ENCODE results near the gene CFAP97D1. TPM values are rescaled to one million over a fixed set of nuclear protein-coding genes. Genes with fewer than 3 reads are reported as not detected.

CFAP97D1 gene
- total and polyA plus RNA-seq, 10 of the 15 experiments (the other 5 are each of a cell fraction or from before 2014, with no cell fraction given) = 0.13 TPM; not detected in 9

GRCh38 chr17:43805117-43805516 is 24.9 kb downstream of the CFAP97D1 start:
- intact Hi-C loops (cut with micrococcal nuclease; ENCODE audit: unreplicated experiment) (no loop called here), in situ Hi-C loops (cut with MboI) (no loop called here)
- no peaks in the 10 kb centered on the region for H3K36me3 ChIP-seq (ENCODE audit: control insufficient read depth in 2 of 2, insufficient read depth in 2 of 2, low read length in 1 of 2)
- no peaks in the 10 kb centered on the region for H3K79me2 ChIP-seq (ENCODE audit: control insufficient read depth, insufficient read depth, low read length)
- BruUV-seq (replicated peaks) = no TSS peak
- ChIA-PET POLR2A (no interaction called here), CTCF (interaction anchor here (0.6 kb wide), 1 partner anchor 37 kb away, joined by 3 read pairs; no protein-coding TSS in a partner anchor), SMC1A (ENCODE audit: uncharacterized antibody, unreplicated experiment) (no interaction called here), RAD21 (ENCODE audit: unreplicated experiment) (no interaction called here)
- H3K27ac ChIP-seq (ENCODE audit: control insufficient read depth, insufficient read depth) = no peak overlapping the region
- FAIRE-seq (no peak), DNase-seq (ENCODE audit: low read depth, low spot score) (no peak), ATAC-seq (no peak)
- no peaks in the 10 kb centered on the region for H4K20me1 ChIP-seq (ENCODE audit: control insufficient read depth, insufficient read depth)
- H3K27me3 ChIP-seq (replicated peaks in 1 of 2; ENCODE audit: control insufficient read depth in 2 of 2, insufficient read depth in 2 of 2, low read length in 1 of 2) = peaks cover 0 to 3% of the 10 kb centered on the region in 2 experiments; a peak in 2 of 4 replicates
- H3K4me2 ChIP-seq (ENCODE audit: control insufficient read depth, insufficient read depth) = no peak overlapping the region
- H2AFZ ChIP-seq (ENCODE audit: control insufficient read depth, low read depth, low read length) = no peak overlapping the region
- H3K4me3 ChIP-seq = no peak overlapping the region
- no peaks in the 10 kb centered on the region; the same call in 2 of the 3 replicates for H3K9me3 ChIP-seq (replicated peaks; ENCODE audit: control insufficient read depth, insufficient read depth, low read length)
- H3K9ac ChIP-seq (ENCODE audit: control insufficient read depth, insufficient read depth, low read length) = no peak overlapping the region
- TF ChIP-seq ELK1 (IDR thresholded peaks at IDR 0.05; ENCODE audit: low read depth, low read length) = no peak
- TF ChIP-seq CHD4 (IDR thresholded peaks at IDR 0.05) = no peak
- TF ChIP-seq MLLT1 (IDR thresholded peaks at IDR 0.05) = no peak
- no peak for TF ChIP-seq E2F8 (IDR thresholded peaks at IDR 0.05; ENCODE audit: low read depth, partially characterized antibody)
- TF ChIP-seq BCLAF1 (IDR thresholded peaks at IDR 0.05) = no peak
- no peak for TF ChIP-seq POLR2AphosphoS5 (IDR thresholded peaks at IDR 0.05; ENCODE audit: low read length)
- no peak for TF ChIP-seq RFX5 (IDR thresholded peaks at IDR 0.05; ENCODE audit: low read depth, low read length)
- no peak for TF ChIP-seq ZSCAN29 (IDR thresholded peaks at IDR 0.05)
- no peak for TF ChIP-seq JUND (IDR thresholded peaks at IDR 0.05; ENCODE audit: low read depth, low read length)
- H3K4me1 ChIP-seq (ENCODE audit: control insufficient read depth, insufficient read depth, low read length) = no peaks in the 10 kb centered on the region

Measured in GM12878 (cell line).